Astrocyte of the cerebellum (primary cell): ENCODE measurements around the gene NTNG2.

Source experiments
- DNase-seq: peaks from one replicate; pipeline ENCODE4 v3.0.0-alpha.2; 2011; ENCODE audit warnings: low read depth
- H3K4me3 ChIP-seq: 2 replicates; pipeline ENCODE4 v1.5.1; 2011; ENCODE audit warnings: mild to moderate bottlenecking, low read depth, low read length, moderate library complexity
- in situ Hi-C: cut with HindIII; loops from 2 replicates; pipeline ENCODE4 v1.10.0; 2017; ENCODE audit warnings: low sequenced_read_pairs
- TF ChIP-seq, protein P1 (sequence below): IDR thresholded peaks from 2 replicates; pipeline ENCODE4 v1.5.1; 2012; ENCODE audit warnings: low read length, low read depth, moderate library complexity, mild to moderate bottlenecking; ENCODE audit errors: missing control alignments

The NTNG2 gene

DNA sequence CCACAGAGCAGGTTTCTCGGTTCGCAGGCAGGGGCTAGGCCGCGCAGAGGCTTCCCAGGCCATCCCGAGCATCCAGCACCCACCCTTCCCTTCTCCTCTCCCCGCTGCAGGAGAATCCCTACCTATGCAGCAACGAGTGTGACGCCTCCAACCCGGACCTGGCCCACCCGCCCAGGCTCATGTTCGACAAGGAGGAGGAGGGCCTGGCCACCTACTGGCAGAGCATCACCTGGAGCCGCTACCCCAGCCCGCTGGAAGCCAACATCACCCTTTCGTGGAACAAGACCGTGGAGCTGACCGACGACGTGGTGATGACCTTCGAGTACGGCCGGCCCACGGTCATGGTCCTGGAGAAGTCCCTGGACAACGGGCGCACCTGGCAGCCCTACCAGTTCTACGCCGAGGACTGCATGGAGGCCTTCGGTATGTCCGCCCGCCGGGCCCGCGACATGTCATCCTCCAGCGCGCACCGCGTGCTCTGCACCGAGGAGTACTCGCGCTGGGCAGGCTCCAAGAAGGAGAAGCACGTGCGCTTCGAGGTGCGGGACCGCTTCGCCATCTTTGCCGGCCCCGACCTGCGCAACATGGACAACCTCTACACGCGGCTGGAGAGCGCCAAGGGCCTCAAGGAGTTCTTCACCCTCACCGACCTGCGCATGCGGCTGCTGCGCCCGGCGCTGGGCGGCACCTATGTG lies 36.1 kb downstream of the NTNG2 start:
- no peak overlapping the region for H3K4me3 ChIP-seq
- TF ChIP-seq, protein P1, sequence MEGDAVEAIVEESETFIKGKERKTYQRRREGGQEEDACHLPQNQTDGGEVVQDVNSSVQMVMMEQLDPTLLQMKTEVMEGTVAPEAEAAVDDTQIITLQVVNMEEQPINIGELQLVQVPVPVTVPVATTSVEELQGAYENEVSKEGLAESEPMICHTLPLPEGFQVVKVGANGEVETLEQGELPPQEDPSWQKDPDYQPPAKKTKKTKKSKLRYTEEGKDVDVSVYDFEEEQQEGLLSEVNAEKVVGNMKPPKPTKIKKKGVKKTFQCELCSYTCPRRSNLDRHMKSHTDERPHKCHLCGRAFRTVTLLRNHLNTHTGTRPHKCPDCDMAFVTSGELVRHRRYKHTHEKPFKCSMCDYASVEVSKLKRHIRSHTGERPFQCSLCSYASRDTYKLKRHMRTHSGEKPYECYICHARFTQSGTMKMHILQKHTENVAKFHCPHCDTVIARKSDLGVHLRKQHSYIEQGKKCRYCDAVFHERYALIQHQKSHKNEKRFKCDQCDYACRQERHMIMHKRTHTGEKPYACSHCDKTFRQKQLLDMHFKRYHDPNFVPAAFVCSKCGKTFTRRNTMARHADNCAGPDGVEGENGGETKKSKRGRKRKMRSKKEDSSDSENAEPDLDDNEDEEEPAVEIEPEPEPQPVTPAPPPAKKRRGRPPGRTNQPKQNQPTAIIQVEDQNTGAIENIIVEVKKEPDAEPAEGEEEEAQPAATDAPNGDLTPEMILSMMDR = no peak
- in situ Hi-C loops = no loop called here
- DNase-seq = no peak

DNA sequence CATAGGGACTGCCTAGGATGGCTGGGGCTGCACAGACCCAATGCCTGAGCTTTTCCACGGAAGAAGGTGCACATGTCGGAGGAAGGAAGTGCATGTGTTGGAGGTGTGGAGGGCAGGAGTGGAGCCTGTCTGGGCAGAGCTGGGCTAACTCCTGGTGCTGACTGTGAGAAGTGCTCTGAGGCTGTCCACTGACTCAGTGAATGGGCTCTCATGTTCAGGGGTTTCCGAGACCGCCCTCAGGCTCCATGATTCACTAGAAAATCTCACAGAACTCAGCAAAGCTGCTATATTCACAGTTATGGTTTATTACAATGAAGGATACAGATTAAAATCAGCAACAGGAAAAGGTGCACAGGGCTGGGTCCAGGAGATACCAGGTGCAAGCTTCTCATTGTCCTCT lies 37.2 kb downstream of the NTNG2 start:
- DNase-seq = no peak
- TF ChIP-seq, protein P1 = no peak
- in situ Hi-C loops = no loop called here
- no peak overlapping the region for H3K4me3 ChIP-seq

DNA sequence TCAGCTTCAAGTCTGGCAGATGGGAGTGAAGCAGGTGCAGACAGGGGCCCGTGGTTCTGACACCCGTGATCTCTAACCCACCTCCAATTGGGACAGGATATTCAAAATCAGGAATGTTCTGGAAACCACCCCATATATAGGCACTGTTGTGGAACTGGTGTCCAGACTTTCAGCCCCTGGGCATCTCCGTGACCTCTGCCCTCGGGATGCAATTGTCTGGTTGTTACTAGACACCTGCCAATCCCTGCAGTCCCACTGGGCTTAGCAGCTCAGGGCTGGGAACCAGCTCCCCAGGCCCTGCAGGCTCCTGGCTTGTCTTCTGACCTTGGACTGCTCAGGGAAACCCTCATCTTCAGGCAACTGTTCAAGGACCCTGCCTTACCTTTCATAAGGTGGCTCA lies 38.8 kb downstream of the NTNG2 start:
- DNase-seq = no peak
- TF ChIP-seq, protein P1 = no peak
- in situ Hi-C loops = no loop called here

DNA sequence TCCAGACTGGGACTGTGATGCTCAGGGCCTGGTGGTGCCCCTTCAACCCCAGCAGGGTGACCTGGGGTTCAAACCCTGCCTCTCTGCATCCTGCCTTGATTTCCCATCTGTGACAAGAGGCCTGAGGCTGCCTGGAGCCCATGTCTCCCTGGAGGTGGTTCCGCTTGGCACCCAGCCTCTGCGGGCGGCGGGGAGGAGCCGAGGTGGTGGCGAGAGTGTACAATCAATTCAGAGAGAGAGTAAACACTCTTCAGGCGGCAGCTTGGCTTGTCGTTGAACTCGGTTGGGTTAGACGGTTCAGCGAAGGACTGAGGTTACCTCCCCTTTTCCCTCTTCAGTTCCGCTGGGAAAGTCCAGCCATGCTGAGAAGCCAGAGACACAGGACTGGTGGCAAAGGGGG lies 39.3 kb downstream of the NTNG2 start:
- in situ Hi-C loops = no loop called here
- no peak overlapping the region for H3K4me3 ChIP-seq
- no peak for DNase-seq
- TF ChIP-seq, protein P1 = no peak

More for the DNA sequence above, 38.8 kb downstream of the NTNG2 start:
- H3K4me3 ChIP-seq = no peak overlapping the region

DNA sequence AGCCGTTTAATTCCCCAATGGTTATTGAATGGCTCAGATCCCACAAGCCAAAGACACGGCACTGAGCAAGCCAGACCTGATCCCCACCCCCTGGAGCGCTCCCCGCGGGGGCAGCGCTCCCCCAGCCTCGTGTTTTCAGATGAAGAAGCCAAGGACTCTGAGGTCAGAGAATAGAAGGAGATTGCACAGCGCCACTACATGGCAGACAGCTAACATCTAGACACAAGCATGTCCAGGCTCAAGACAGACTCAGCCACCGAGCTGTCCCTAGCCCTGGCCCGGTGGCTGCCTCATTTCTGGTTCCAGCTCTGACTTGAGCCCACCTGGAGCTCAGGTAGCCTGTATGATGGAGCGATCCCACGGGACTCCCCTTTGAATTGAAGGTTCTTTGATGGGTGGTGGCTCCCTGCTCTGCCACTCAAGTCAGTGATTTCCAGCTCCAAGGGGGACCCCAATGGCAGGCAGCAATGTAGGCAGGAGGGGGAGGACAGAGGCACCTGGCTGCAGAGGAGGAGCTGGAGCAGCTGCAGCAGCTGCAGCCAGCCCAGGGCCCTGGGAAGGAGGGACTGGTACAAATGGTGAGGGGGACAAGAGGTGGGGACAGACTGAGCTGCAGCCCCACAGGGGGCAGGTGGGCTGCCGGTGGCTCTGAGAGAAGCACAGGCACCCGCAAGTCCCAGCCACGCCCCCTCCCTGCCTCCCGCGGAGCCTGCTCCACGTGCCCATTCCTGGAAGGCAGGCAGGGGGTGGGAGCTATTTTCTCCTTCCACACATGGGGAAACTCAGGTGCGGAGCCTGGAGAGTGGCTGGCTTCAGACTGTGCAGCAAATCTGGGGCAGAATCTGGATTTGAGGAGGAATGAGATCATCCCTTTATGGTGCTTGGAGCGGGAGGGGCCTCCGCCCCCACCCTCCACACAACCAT lies 40.2 kb downstream of the NTNG2 start:
- no peak overlapping the region for H3K4me3 ChIP-seq
- TF ChIP-seq, protein P1 = no peak
- DNase-seq = no peak
- in situ Hi-C loops = no loop called here

DNA sequence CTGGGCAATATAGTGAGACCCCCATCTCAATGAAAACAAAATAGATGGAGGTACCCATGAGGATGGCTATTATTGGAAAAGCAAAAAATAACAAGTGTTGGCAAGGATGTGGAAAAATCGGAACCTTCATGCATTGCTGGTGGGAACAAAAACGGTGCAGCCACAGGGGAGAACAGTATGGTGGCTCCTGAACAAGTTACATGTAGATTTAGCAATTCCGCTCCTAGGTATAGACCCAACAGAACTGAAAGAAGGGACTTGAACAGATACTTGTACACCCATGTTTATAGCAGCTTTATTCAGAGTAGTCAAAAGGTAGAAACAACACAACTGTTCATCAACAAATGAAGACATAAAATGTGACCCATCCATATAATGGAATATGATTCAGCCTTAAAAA lies 43.0 kb downstream of the NTNG2 start:
- no peak overlapping the region for H3K4me3 ChIP-seq
- TF ChIP-seq, protein P1 = no peak
- in situ Hi-C loops = no loop called here
- no peak for DNase-seq
